Lung (tissue), 12 donors: Measurements from ENCODE around the gene FBN1. TPM values are rescaled to one million over a fixed set of nuclear protein-coding genes. Genes with fewer than 3 reads are reported as not detected.

Source experiments
- ATAC-seq: fragments of 200-7000 bp; cut with Tn5 transposase; one replicate; pipeline ENCODE4 v1.9.1; 2020; ENCODE audit warnings: moderate number of reproducible peaks; ENCODE audit not compliant: insufficient read depth, low FRiP score
- DNase-seq, 3 donors: peaks; one replicate each; pipeline ENCODE4 v3.0.0-alpha.2; 2013 to 2017
- H3K27ac ChIP-seq, 2 donors: one replicate each; pipeline ENCODE4 v1.5.1; 2013; ENCODE audit warnings: mild to moderate bottlenecking in 2 of 2, moderate library complexity in 2 of 2, control low read depth in 1 of 2, inconsistent platforms in 1 of 2, low read depth in 1 of 2, low read length in 1 of 2
- H3K27me3 ChIP-seq, 3 donors: one replicate each; pipeline ENCODE4 v1.5.1; 2013; ENCODE audit warnings: low read length in 2 of 3; ENCODE audit not compliant: control insufficient read depth in 3 of 3, insufficient read depth in 3 of 3
- H3K36me3 ChIP-seq, 4 donors: one replicate each; pipeline ENCODE4 v1.5.1; 2013; ENCODE audit warnings: low read length in 4 of 4, mild to moderate bottlenecking in 1 of 4, moderate library complexity in 1 of 4; ENCODE audit not compliant: control insufficient read depth in 4 of 4, insufficient read depth in 4 of 4
- H3K4me1 ChIP-seq, 5 donors: one replicate each; pipeline ENCODE4 v1.5.1; 2013; ENCODE audit warnings: low read length in 5 of 5, mild to moderate bottlenecking in 2 of 5, moderate library complexity in 1 of 5; ENCODE audit not compliant: control insufficient read depth in 5 of 5, insufficient read depth in 5 of 5
- H3K4me3 ChIP-seq: one replicate; pipeline ENCODE4 v1.5.1; 2013; ENCODE audit warnings: mild to moderate bottlenecking, control low read depth, moderate library complexity
- H3K9ac ChIP-seq, 2 donors: one replicate each; pipeline ENCODE4 v1.5.1; 2013; ENCODE audit warnings: low read length in 2 of 2, control low read depth in 1 of 2; ENCODE audit not compliant: insufficient read depth in 1 of 2
- H3K9me3 ChIP-seq, 4 donors: one replicate each; pipeline ENCODE4 v1.5.1; 2013; ENCODE audit warnings: low read length in 3 of 4, mild to moderate bottlenecking in 1 of 4, moderate library complexity in 1 of 4; ENCODE audit not compliant: control insufficient read depth in 4 of 4, insufficient read depth in 3 of 4
- CTCF ChIP-seq: IDR thresholded peaks from 2 replicates; pipeline ENCODE4 v1.5.1; 2012; ENCODE audit warnings: mild to moderate bottlenecking; ENCODE audit errors: control extremely low read depth, extremely low read depth
- WGBS, 2 donors: extraction: QIAGEN DNeasy Blood & Tissue Kit; methylation state at CpG; one replicate each; pipeline ENCODE4 v1.1.7; 2013; 5-methylcytosine and 5-hydroxymethylcytosine counted together
- polyA plus RNA-seq, 2 donors: library from polyadenylated mRNA; stranded (reverse); fragments of 200-250 nt; gene quantifications; one replicate each; pipeline ENCODE4 v1.2.1, GENCODE V29; 2013
- total RNA-seq, 2 donors: library from RNA; depleted of rRNA in 1 of 2; stranded (reverse); fragments of >200 nt in 1 of 2; gene quantifications; one replicate each; pipeline ENCODE4 v1.2.1, GENCODE V29; 2014 to 2021
- donor health status: control.
- donor health status: control.
- donor health status: Bipolar disorder and iron deficiency.
- donor health status: healthy.
- donor health status: DM: yes; HTN: yes; CAD: no.

FBN1 gene
- total and polyA plus RNA-seq, 4 donors: 6.0 to 170 (median 60.8) TPM

GRCh38 chr15:48475600-48476395, 169.7 kb downstream of the FBN1 start:
- 84 to 95% methylated on average over 2 of the region's 2 CpGs for WGBS, 2 donors
- no peak overlapping the region for H3K27ac ChIP-seq
- no peak overlapping the region for H3K9ac ChIP-seq
- H3K4me3 ChIP-seq: no peak overlapping the region
- TF ChIP-seq CTCF: no peak
- peaks cover 2 to 26% (median 12%) of the 10 kb centered on the region in 4 donors for H3K36me3 ChIP-seq
- H3K27me3 ChIP-seq: no peaks in the 10 kb centered on the region
- no peaks in the 10 kb centered on the region for H3K9me3 ChIP-seq
- ATAC-seq: no peak
- H3K4me1 ChIP-seq: no peaks in the 10 kb centered on the region
- no peak for DNase-seq

GRCh38 chr15:48473667-48474066, 171.8 kb downstream of the FBN1 start:
- H3K27ac ChIP-seq: no peak overlapping the region
- H3K9ac ChIP-seq: no peak overlapping the region
- no peaks in the 10 kb centered on the region for H3K4me1 ChIP-seq
- TF ChIP-seq CTCF: no peak
- DNase-seq (peak in 1 of 3 donors; percentile 11), ATAC-seq (no peak)
- H3K36me3 ChIP-seq: peaks cover 2 to 21% (median 13%) of the 10 kb centered on the region in 4 donors
- no peaks in the 10 kb centered on the region for H3K9me3 ChIP-seq
- H3K27me3 ChIP-seq: no peaks in the 10 kb centered on the region
- 71 to 96% methylated on average over 2 of the region's 2 CpGs for WGBS, 2 donors
- no peak overlapping the region for H3K4me3 ChIP-seq

GRCh38 chr15:48472756-48473155, 172.8 kb downstream of the FBN1 start:
- Histone ChIP-seq H3K36me3 (peaks cover 2 to 27% (median 15%) of the 10 kb centered on the region in 4 donors), H3K27ac (no peak overlapping the region), H3K9me3 (no peaks in the 10 kb centered on the region), H3K4me3 (no peak overlapping the region), H3K27me3 (no peaks in the 10 kb centered on the region), H3K4me1 (no peaks in the 10 kb centered on the region), H3K9ac (no peak overlapping the region)
- DNase-seq (no peak), ATAC-seq (no peak)
- TF ChIP-seq CTCF: no peak
- 64 to 75% methylated on average over 2 of the region's 2 CpGs for WGBS, 2 donors
